Coronary artery (tissue), 2 donors: Measurements from ENCODE around the gene KCNMB2.

ENCODE experiments used
- DNase-seq: peaks from one replicate; pipeline ENCODE4 v3.0.0-alpha.2; 2017; ENCODE audit warnings: low spot score
- H3K27ac ChIP-seq, 2 donors: fragments of 200-600 bp; sonication (generic); one replicate each; pipeline ENCODE4 v1.5.1; 2016 to 2019
- H3K4me3 ChIP-seq: fragments of 200-600 bp; sonication (generic); 2 replicates; pipeline ENCODE4 v1.5.1; 2016; ENCODE audit warnings: mild to moderate bottlenecking, moderate library complexity
- CTCF ChIP-seq: fragments of 200-600 bp; sonication (generic); IDR thresholded peaks from one replicate; pipeline ENCODE4 v1.5.1; 2019; ENCODE audit warnings: antibody characterized with exemption

Gene KCNMB2

GRCh38 chr3:178645503-178645902 is 109.3 kb downstream of the KCNMB2 start:
- no peak overlapping the region for H3K27ac ChIP-seq
- no peak overlapping the region for H3K4me3 ChIP-seq
- TF ChIP-seq CTCF = no peak
- no peak for DNase-seq

DNA sequence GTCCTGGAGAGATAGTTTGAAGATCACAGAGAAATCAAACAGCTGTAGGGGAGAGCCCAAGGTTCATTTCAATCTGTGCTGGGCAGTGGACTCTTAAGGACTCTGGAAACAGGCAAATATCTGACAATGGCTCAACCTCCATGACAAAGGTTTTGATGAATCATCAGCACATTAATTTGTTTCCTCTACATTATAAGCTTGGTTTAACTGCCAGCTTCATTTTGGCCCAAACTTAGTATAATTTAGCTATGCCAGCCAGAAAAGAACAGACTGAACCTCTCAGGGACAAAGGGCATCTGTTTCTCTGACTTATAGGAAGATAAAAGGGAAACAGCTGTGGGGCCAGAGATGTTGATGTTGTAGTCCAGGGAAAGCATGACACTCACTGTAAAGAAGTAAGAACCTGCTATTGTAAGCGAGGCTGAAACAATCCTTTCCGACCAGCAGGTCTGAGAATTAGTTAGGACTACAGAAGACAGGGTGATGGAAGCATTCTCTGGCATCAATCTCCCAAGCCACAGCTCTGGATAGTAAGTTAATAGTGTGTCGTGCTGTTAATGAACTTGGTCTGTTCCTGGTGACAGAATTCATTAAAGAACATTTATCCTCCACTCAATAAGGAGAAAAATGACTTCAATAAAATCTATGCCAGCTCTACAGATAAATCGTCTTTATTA is 110.1 kb downstream of the KCNMB2 start:
- Histone ChIP-seq H3K4me3 (no peak overlapping the region), H3K27ac (no peak overlapping the region)
- DNase-seq = no peak
- TF ChIP-seq CTCF = no peak

GRCh38 chr3:178655488-178655887 is 119.3 kb downstream of the KCNMB2 start:
- no peak for DNase-seq
- no peak for TF ChIP-seq CTCF
- H3K4me3 ChIP-seq = no peak overlapping the region
- no peak overlapping the region for H3K27ac ChIP-seq

GRCh38 chr3:178658694-178659325 is 122.6 kb downstream of the KCNMB2 start:
- Histone ChIP-seq H3K27ac (no peak overlapping the region), H3K4me3 (no peak overlapping the region)
- DNase-seq = no peak
- TF ChIP-seq CTCF = no peak

GRCh38 chr3:178663201-178663934 is 127.1 kb downstream of the KCNMB2 start:
- no peak for TF ChIP-seq CTCF
- H3K27ac ChIP-seq = no peak overlapping the region
- H3K4me3 ChIP-seq = no peak overlapping the region
- no peak for DNase-seq

- DNase-seq = no peak
- no peak overlapping the region for H3K4me3 ChIP-seq
- TF ChIP-seq CTCF = no peak
- H3K27ac ChIP-seq = no peak overlapping the region
Measured at GRCh38 chr3:178665747-178666146, 129.5 kb downstream of the KCNMB2 start.
